ENCODE data around the gene TGFBR3L. TPM values are rescaled to one million over a fixed set of nuclear protein-coding genes. Genes with fewer than 3 reads are reported as not detected.

The TGFBR3L gene
- total RNA-seq, 1 donor from 2014 or later, result not detected

DNA sequence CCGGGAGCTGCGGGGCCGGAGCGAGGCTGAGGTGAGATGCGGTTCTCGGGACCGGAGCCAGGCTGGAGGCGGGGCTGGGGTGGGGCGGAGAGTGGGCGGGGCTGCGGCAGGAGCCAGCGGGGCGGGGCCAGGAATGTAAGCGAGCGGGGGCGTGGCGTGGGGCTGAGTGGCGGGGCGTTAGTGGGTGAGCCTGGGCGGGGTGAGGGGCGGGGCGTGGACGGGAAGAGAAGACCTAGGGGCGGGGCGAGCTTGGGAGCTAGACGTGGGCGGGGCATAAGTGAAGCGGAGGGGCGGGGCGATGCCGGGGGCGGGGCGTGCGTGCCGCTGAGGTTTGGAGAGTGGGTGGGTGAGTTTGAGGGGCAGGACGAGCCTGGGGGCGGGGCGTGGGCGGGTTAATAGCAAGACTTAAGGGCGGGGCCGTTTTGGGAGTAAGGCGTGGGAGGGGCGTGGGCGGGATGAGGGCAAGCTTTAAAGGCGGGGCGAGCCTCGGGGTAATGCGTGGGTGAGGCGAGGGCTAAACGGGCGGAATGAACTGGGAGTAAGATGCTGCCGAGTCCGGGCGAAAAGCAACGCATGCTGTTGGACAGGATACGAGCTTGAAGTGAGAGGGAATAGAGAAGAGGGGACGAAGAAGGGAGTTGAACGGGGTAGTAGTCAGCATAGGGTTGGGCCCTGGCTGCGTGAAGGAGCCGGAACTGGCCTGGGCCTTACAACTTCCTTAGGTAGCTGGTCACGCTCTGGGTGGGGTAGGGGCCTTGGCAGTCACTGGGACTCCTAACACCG lies 6.1 kb downstream of the TGFBR3L start:
- no peaks in the 10 kb centered on the region for H3K9me3 Mint-ChIP-seq (ENCODE audit: unreplicated experiment)
- peaks cover 8% of the 10 kb centered on the region for H3K4me1 Mint-ChIP-seq (ENCODE audit: unreplicated experiment)
- peak overlapping the region; percentile 64 for H3K27ac Mint-ChIP-seq (ENCODE audit: unreplicated experiment)
- H3K4me3 Mint-ChIP-seq (ENCODE audit: unreplicated experiment), result peak overlapping the region; percentile 88
- DNase-seq (ENCODE audit: low spot score), result peak; percentile 99
- peaks cover 8% of the 10 kb centered on the region for H3K36me3 Mint-ChIP-seq (ENCODE audit: low read depth, unreplicated experiment)
- H3K27me3 Mint-ChIP-seq (ENCODE audit: unreplicated experiment), result peaks cover 15% of the 10 kb centered on the region
- TF ChIP-seq, protein P1, sequence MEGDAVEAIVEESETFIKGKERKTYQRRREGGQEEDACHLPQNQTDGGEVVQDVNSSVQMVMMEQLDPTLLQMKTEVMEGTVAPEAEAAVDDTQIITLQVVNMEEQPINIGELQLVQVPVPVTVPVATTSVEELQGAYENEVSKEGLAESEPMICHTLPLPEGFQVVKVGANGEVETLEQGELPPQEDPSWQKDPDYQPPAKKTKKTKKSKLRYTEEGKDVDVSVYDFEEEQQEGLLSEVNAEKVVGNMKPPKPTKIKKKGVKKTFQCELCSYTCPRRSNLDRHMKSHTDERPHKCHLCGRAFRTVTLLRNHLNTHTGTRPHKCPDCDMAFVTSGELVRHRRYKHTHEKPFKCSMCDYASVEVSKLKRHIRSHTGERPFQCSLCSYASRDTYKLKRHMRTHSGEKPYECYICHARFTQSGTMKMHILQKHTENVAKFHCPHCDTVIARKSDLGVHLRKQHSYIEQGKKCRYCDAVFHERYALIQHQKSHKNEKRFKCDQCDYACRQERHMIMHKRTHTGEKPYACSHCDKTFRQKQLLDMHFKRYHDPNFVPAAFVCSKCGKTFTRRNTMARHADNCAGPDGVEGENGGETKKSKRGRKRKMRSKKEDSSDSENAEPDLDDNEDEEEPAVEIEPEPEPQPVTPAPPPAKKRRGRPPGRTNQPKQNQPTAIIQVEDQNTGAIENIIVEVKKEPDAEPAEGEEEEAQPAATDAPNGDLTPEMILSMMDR (IDR thresholded peaks at IDR 0.05; ENCODE audit: unreplicated experiment), result no peak

GRCh38 chr19:7921302-7921966 lies 6.8 kb downstream of the TGFBR3L start:
- H3K36me3 Mint-ChIP-seq (ENCODE audit: low read depth, unreplicated experiment), result peaks cover 8% of the 10 kb centered on the region
- H3K4me1 Mint-ChIP-seq (ENCODE audit: unreplicated experiment), result peaks cover 11% of the 10 kb centered on the region
- TF ChIP-seq, protein P1 (IDR thresholded peaks at IDR 0.05; ENCODE audit: unreplicated experiment), result no peak
- H3K4me3 Mint-ChIP-seq (ENCODE audit: unreplicated experiment), result no peak overlapping the region
- H3K27ac Mint-ChIP-seq (ENCODE audit: unreplicated experiment), result no peak overlapping the region
- H3K9me3 Mint-ChIP-seq (ENCODE audit: unreplicated experiment), result no peaks in the 10 kb centered on the region
- H3K27me3 Mint-ChIP-seq (ENCODE audit: unreplicated experiment), result peaks cover 17% of the 10 kb centered on the region
- no peak for DNase-seq (ENCODE audit: low spot score)

GRCh38 chr19:7921967-7922835 lies 7.6 kb downstream of the TGFBR3L start:
- Mint-ChIP-seq H3K9me3 (ENCODE audit: unreplicated experiment) (no peaks in the 10 kb centered on the region), H3K27me3 (ENCODE audit: unreplicated experiment) (peaks cover 17% of the 10 kb centered on the region), H3K4me1 (ENCODE audit: unreplicated experiment) (peaks cover 10% of the 10 kb centered on the region), H3K36me3 (ENCODE audit: low read depth, unreplicated experiment) (peaks cover 8% of the 10 kb centered on the region), H3K4me3 (ENCODE audit: unreplicated experiment) (no peak overlapping the region), H3K27ac (ENCODE audit: unreplicated experiment) (no peak overlapping the region)
- TF ChIP-seq, protein P1 (IDR thresholded peaks at IDR 0.05; ENCODE audit: unreplicated experiment), result no peak
- DNase-seq (ENCODE audit: low spot score), result no peak

GRCh38 chr19:7922836-7923195 lies 8.2 kb downstream of the TGFBR3L start:
- Mint-ChIP-seq H3K36me3 (ENCODE audit: low read depth, unreplicated experiment) (peaks cover 8% of the 10 kb centered on the region), H3K27ac (ENCODE audit: unreplicated experiment) (no peak overlapping the region), H3K9me3 (ENCODE audit: unreplicated experiment) (no peaks in the 10 kb centered on the region), H3K4me3 (ENCODE audit: unreplicated experiment) (no peak overlapping the region), H3K4me1 (ENCODE audit: unreplicated experiment) (peaks cover 10% of the 10 kb centered on the region), H3K27me3 (ENCODE audit: unreplicated experiment) (peaks cover 19% of the 10 kb centered on the region)
- TF ChIP-seq, protein P1 (IDR thresholded peaks at IDR 0.05; ENCODE audit: unreplicated experiment), result no peak
- DNase-seq (ENCODE audit: low spot score), result no peak
